PC-9 (cell line): ENCODE results near the gene PCGF3.

Experiments used
- CTCF ChIP-seq: fragments of 200-600 bp; sonication (generic); conservative IDR thresholded peaks from 2 replicates; pipeline ENCODE4 v1.6.1; 2017; ENCODE audit warnings: mixed run types, antibody characterized with exemption, mild to moderate bottlenecking, moderate library complexity
- EZH2 ChIP-seq: fragments of 200-600 bp; sonication (generic); IDR thresholded peaks from 2 replicates; pipeline ENCODE4 v1.8.0; 2017; ENCODE audit warnings: antibody characterized with exemption, low read depth

GRCh38 chr4:768995-769394, 63.4 kb downstream of the PCGF3 start:
- TF ChIP-seq CTCF (no peak), EZH2 (no peak)
